Neural cell (in vitro differentiated cells): ENCODE data around the gene MDFIC. TPM values are rescaled to one million over a fixed set of nuclear protein-coding genes. Genes with fewer than 3 reads are reported as not detected.

ENCODE experiments used
- H2AFZ ChIP-seq: fragments of 200-600, 300-800 bp; sonication (generic), shearing (Covaris generic); 2 replicates; pipeline ENCODE4 v1.6.0; 2014; ENCODE audit warnings: low read depth, mild to moderate bottlenecking, antibody characterized with exemption, low read length, moderate library complexity
- H3F3A ChIP-seq: fragments of 200-600 bp; shearing (Covaris generic); 2 replicates; pipeline ENCODE4 v1.6.1; 2016; ENCODE audit warnings: mild to moderate bottlenecking, moderate library complexity, mixed read lengths, antibody characterized with exemption, low read length; ENCODE audit not compliant: insufficient read depth, poor library complexity, severe bottlenecking
- H3K27ac ChIP-seq: fragments of 200-600, 300-800 bp; sonication (generic), shearing (Covaris generic); 2 replicates; pipeline ENCODE4 v1.5.1; 2014; ENCODE audit warnings: mild to moderate bottlenecking, low read length, moderate library complexity
- H3K27me3 ChIP-seq: fragments of 300-800, 200-600 bp; sonication (generic), shearing (Covaris generic); 2 replicates; pipeline ENCODE4 v1.6.0; 2014; ENCODE audit warnings: mild to moderate bottlenecking, low read depth, low read length, moderate library complexity; ENCODE audit not compliant: insufficient read depth
- H3K36me3 ChIP-seq: fragments of 300-800, 200-600 bp; sonication (generic), shearing (Covaris generic); 2 replicates; pipeline ENCODE4 v1.5.1; 2014; ENCODE audit warnings: mild to moderate bottlenecking, antibody characterized with exemption, low read length, moderate library complexity; ENCODE audit not compliant: insufficient read depth
- H3K4me2 ChIP-seq: fragments of 300-800, 200-600 bp; sonication (generic), shearing (Covaris generic); 2 replicates; pipeline ENCODE4 v1.6.0; 2014; ENCODE audit warnings: mild to moderate bottlenecking, low read length
- H3K4me3 ChIP-seq: fragments of 300-800, 200-600 bp; sonication (generic), shearing (Covaris generic); 2 replicates; pipeline ENCODE4 v1.5.1; 2014; ENCODE audit warnings: mild to moderate bottlenecking, low read length, moderate library complexity
- H3K79me2 ChIP-seq: fragments of 200-600 bp; shearing (Covaris generic); replicated peaks from 2 replicates; pipeline ENCODE4 v1.6.0; 2014; ENCODE audit warnings: mild to moderate bottlenecking, low read length, moderate library complexity; ENCODE audit not compliant: insufficient read depth
- H3K9ac ChIP-seq: fragments of 300-800, 200-600 bp; sonication (generic), shearing (Covaris generic); 2 replicates; pipeline ENCODE4 v1.6.1; 2016; ENCODE audit warnings: mild to moderate bottlenecking, low read length, mixed read lengths
- H3K9me2 ChIP-seq: fragments of 200-600 bp; shearing (Covaris generic); 2 replicates; pipeline ENCODE4 v1.6.1; 2016; ENCODE audit warnings: mild to moderate bottlenecking, low read length, mixed read lengths; ENCODE audit not compliant: insufficient read depth
- H3K9me3 ChIP-seq: fragments of 200-600, 300-800 bp; sonication (generic), shearing (Covaris generic); 2 replicates; pipeline ENCODE4 v1.6.1; 2016; ENCODE audit warnings: mild to moderate bottlenecking, mixed run types, low read length, moderate library complexity, mixed read lengths
- H4K20me1 ChIP-seq: fragments of 200-600 bp; shearing (Covaris generic); 2 replicates; pipeline ENCODE4 v1.6.1; 2016; ENCODE audit warnings: mild to moderate bottlenecking, mixed run types; ENCODE audit not compliant: insufficient read depth
- CTCF ChIP-seq: fragments of 450-650 bp; IDR thresholded peaks from 2 replicates; pipeline ENCODE4 v1.5.1; 2014; ENCODE audit warnings: antibody characterized with exemption, mild to moderate bottlenecking, moderate library complexity; ENCODE audit not compliant: poor library complexity, severe bottlenecking
- EP300 ChIP-seq: fragments of 450-650 bp; conservative IDR thresholded peaks from 2 replicates; pipeline ENCODE4 v1.6.1; 2014; ENCODE audit warnings: antibody characterized with exemption, mild to moderate bottlenecking, moderate library complexity; ENCODE audit not compliant: poor library complexity, severe bottlenecking
- EZH2 ChIP-seq: fragments of 200-600, 300-800 bp; shearing (Covaris generic), sonication (generic); IDR thresholded peaks from 2 replicates; pipeline ENCODE4 v1.6.1; 2014; ENCODE audit warnings: antibody characterized with exemption, low read length, borderline replicate concordance, mild to moderate bottlenecking; ENCODE audit not compliant: insufficient read depth, poor library complexity, severe bottlenecking
- MXI1 ChIP-seq: fragments of 450-650 bp; conservative IDR thresholded peaks from 2 replicates; pipeline ENCODE4 v1.6.1; 2014; ENCODE audit warnings: antibody characterized with exemption, mild to moderate bottlenecking; ENCODE audit not compliant: poor library complexity, severe bottlenecking
- POLR2AphosphoS5 ChIP-seq: IDR thresholded peaks from 2 replicates; pipeline ENCODE4 v1.6.1; 2012
- RAD21 ChIP-seq: fragments of 450-650 bp; conservative IDR thresholded peaks from 2 replicates; pipeline ENCODE4 v1.6.1; 2014; ENCODE audit warnings: antibody characterized with exemption, mild to moderate bottlenecking, moderate library complexity
- REST ChIP-seq: IDR thresholded peaks from 2 replicates; pipeline ENCODE4 v1.6.1; 2012; ENCODE audit warnings: borderline replicate concordance
- SMC3 ChIP-seq: fragments of 450-650 bp; conservative IDR thresholded peaks from 2 replicates; pipeline ENCODE4 v1.6.1; 2014; ENCODE audit warnings: antibody characterized with exemption, mild to moderate bottlenecking, moderate library complexity; ENCODE audit not compliant: poor library complexity
- TAF1 ChIP-seq: IDR thresholded peaks from 2 replicates; pipeline ENCODE4 v1.6.1; 2012; ENCODE audit warnings: low read depth
- polyA plus RNA-seq: library from polyadenylated mRNA; depleted of rRNA; stranded (reverse); fragments of >200 nt; gene quantifications from 2 replicates; pipeline ENCODE4 v1.2.3, GENCODE V29; 2014

Gene MDFIC
- polyA plus RNA-seq, 1 donor from 2014 or later, result 0.85 TPM

- Histone ChIP-seq H3K79me2 (no peaks in the 10 kb centered on the region), H3K4me2 (no peak overlapping the region), H3K27me3 (no peaks in the 10 kb centered on the region), H3K36me3 (no peaks in the 10 kb centered on the region), H3K4me3 (no peak overlapping the region), H3F3A (no peaks in the 10 kb centered on the region), H3K9ac (no peak overlapping the region), H3K9me3 (no peaks in the 10 kb centered on the region), H2AFZ (no peak overlapping the region), H3K9me2 (no peaks in the 10 kb centered on the region), H3K27ac (no peak overlapping the region), H4K20me1 (no peaks in the 10 kb centered on the region)
- TF ChIP-seq TAF1 (no peak), EP300 (no peak), POLR2AphosphoS5 (no peak), EZH2 (no peak), REST (no peak), RAD21 (no peak), CTCF (no peak), SMC3 (no peak), MXI1 (no peak)
Measured at GRCh38 chr7:115040057-115040456, 118.2 kb downstream of the MDFIC start.

- Histone ChIP-seq H3K9ac (no peak overlapping the region), H3K9me2 (no peaks in the 10 kb centered on the region), H4K20me1 (no peaks in the 10 kb centered on the region), H3K36me3 (no peaks in the 10 kb centered on the region), H3K4me2 (no peak overlapping the region), H3K27me3 (no peaks in the 10 kb centered on the region), H3K79me2 (no peaks in the 10 kb centered on the region), H3K4me3 (no peak overlapping the region), H3K27ac (no peak overlapping the region), H3K9me3 (no peaks in the 10 kb centered on the region), H2AFZ (no peak overlapping the region), H3F3A (no peaks in the 10 kb centered on the region)
- TF ChIP-seq TAF1, result no peak
- TF ChIP-seq EP300, result no peak
- no peak for TF ChIP-seq POLR2AphosphoS5
- no peak for TF ChIP-seq REST
- TF ChIP-seq CTCF, result no peak
- no peak for TF ChIP-seq MXI1
- no peak for TF ChIP-seq SMC3
- TF ChIP-seq EZH2, result no peak
- TF ChIP-seq RAD21, result no peak
Measured at GRCh38 chr7:115040495-115040894, 118.6 kb downstream of the MDFIC start.
